Urinary bladder (tissue), 4 donors: ENCODE results near the gene HERPUD1. TPM values are rescaled to one million over a fixed set of nuclear protein-coding genes. Genes with fewer than 3 reads are reported as not detected.
A peak's percentile ranks its signal among the peaks of the same experiment; 100 is the strongest.
"Not testable (repeated sequence)": the region's sequence is repeated elsewhere in the genome, so short reads cannot be mapped to it uniquely, and the experiment has no call there.

Experiments used
- DNase-seq: peaks from one replicate; pipeline ENCODE4 v3.0.0-alpha.2; 2015; ENCODE audit errors: extremely low spot score
- H3K27ac ChIP-seq: one replicate; pipeline ENCODE4 v1.5.1; 2013; ENCODE audit warnings: low read depth, mild to moderate bottlenecking, moderate library complexity
- H3K36me3 ChIP-seq: one replicate; pipeline ENCODE4 v1.6.1; 2013; ENCODE audit warnings: mild to moderate bottlenecking, moderate library complexity; ENCODE audit not compliant: insufficient read depth
- H3K4me1 ChIP-seq: one replicate; pipeline ENCODE4 v1.6.1; 2013; ENCODE audit warnings: mild to moderate bottlenecking, moderate library complexity; ENCODE audit not compliant: insufficient read depth
- H3K4me3 ChIP-seq: one replicate; pipeline ENCODE4 v1.5.1; 2013; ENCODE audit warnings: low read depth, low read length
- WGBS: extraction: QIAGEN DNeasy Blood & Tissue Kit; methylation state at CpG from one replicate; pipeline ENCODE4 v1.1.7; 2013; 5-methylcytosine and 5-hydroxymethylcytosine counted together
- polyA plus RNA-seq: library from polyadenylated mRNA; stranded (reverse); fragments of 200-250 nt; gene quantifications from one replicate; pipeline ENCODE4 v1.2.3, GENCODE V29; 2013
- total RNA-seq: library from RNA; depleted of rRNA; stranded (reverse); fragments of >200 nt; gene quantifications from one replicate; pipeline ENCODE4 v1.2.3, GENCODE V29; 2014
- donor health status: healthy with polysubstance abuse.
- donor health status: healthy.

The HERPUD1 gene, protein sequence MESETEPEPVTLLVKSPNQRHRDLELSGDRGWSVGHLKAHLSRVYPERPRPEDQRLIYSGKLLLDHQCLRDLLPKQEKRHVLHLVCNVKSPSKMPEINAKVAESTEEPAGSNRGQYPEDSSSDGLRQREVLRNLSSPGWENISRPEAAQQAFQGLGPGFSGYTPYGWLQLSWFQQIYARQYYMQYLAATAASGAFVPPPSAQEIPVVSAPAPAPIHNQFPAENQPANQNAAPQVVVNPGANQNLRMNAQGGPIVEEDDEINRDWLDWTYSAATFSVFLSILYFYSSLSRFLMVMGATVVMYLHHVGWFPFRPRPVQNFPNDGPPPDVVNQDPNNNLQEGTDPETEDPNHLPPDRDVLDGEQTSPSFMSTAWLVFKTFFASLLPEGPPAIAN
- total RNA-seq (113 TPM), polyA plus RNA-seq (102 TPM)

DNA sequence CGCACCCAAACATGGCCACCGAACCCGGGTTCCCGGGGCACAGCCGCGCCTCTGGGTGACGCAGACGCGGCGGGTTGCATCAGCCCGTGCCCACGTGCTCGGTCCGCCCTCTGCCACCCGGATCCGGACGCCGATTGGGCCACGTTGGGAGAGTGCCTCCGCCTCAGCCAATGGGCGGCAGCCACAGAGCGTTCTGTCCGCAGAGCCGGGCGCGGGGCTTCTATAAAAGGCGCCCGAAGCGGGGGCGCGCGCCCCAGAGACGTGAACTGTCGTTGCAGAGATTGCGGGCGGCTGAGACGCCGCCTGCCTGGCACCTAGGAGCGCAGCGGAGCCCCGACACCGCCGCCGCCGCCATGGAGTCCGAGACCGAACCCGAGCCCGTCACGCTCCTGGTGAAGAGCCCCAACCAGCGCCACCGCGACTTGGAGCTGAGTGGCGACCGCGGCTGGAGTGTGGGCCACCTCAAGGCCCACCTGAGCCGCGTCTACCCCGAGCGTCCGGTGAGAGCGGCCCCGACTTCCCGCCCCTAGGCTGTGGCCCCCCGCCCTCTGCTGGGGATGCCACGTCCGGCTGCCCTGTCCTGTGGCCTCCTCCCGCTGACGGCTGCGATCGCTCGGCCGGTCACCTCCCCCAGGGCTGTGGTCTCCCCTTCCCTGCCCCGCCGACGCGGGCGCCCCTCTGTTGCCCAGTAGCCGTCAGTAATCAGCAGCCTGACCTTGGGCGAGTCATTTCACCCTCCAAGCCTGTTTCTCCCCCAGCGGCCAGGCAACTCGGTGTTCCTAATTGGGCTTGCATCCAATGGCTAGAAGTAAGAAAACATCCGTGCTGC, at the start of gene HERPUD1:
Gene HERPUD1 (plus strand): TSS at position 251 of the 829 bp plus-strand sequence. CDS start 103 bp downstream, at position 354.
- Histone ChIP-seq H3K36me3 (no peaks in the 10 kb centered on the region), H3K4me3 (peak within 1 kb of the TSS; percentile 88), H3K4me1 (no peaks in the 10 kb centered on the region), H3K27ac (peak within 1 kb of the TSS; percentile 99)
- under 1% methylated on average over 83 of the region's 83 CpGs for WGBS
- peak; percentile 91 for DNase-seq

DNA sequence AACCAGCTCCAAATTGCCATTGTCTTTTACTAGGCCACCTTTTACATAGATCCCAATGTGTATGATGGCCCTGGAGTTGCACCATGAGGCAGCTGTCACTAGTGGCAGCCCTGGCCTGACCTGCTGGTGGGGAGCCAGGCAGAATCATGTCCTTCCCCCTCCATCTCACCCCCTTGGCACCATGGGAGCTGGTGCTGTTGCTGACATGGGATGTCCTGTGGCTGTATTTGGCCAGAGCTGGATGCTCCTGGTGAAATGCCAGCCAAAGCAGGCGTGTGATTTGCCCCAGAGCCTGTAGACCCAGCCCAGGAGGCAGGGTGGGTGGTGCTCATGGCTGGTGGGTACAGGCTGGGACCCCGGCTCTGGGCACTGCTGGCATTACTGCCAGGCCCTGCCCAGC, 48.4 kb upstream of the HERPUD1 start:
- WGBS: 85% methylated on average over 2 of the region's 2 CpGs
- no peak for DNase-seq
- no peak overlapping the region for H3K4me3 ChIP-seq

DNA sequence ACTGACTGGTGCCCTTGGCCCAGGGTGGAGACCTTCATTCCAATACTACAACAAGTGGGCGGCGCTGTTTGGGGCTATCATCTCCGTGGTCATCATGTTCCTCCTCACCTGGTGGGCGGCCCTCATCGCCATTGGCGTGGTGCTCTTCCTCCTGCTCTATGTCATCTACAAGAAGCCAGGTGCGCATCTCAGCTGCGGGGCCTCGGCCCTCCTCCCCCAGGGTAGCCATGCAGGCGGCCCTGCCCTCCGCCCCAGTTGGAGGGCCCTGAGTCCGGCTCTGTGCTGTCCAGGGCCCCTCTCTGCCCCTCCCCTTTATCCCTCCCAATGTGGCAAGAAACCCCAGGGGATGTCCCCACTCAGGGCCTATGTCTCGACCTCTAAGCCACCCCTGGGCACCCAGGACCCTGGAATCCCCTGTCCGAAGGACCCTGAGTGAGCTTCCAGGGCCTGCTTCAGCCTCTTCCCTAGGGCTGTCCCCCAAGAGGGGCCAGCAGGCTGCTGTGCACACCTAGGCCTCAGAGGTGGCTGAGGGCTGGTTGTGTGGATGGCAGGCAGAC, 47.8 kb upstream of the HERPUD1 start:
- no peaks in the 10 kb centered on the region for H3K36me3 ChIP-seq
- H3K27ac ChIP-seq: no peak overlapping the region
- no peaks in the 10 kb centered on the region for H3K4me1 ChIP-seq
- no peak for DNase-seq
- H3K4me3 ChIP-seq: no peak overlapping the region
- WGBS: 95% methylated on average over 14 of the region's 14 CpGs

More for the DNA sequence above, 48.4 kb upstream of the HERPUD1 start:
- no peak overlapping the region for H3K27ac ChIP-seq
- no peaks in the 10 kb centered on the region for H3K4me1 ChIP-seq
- H3K36me3 ChIP-seq: no peaks in the 10 kb centered on the region

DNA sequence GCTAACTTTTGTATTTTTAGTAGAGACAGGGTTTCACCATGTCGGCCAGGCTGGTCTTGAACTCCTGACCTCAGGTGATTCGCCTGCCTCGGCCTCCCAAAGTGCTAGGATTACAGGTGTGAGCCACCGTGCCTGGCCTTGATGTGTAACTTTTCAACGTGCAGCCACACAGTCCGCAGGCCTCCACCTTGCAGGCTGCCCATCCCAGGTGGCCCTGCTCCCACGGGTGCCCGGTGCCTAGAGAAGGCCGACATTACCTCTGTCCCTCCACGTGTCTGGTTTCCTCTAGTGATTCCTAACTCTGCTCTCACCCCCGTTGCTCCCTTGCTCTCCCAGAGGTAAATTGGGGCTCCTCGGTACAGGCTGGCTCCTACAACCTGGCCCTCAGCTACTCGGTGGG, 47.0 kb upstream of the HERPUD1 start:
- H3K4me3 ChIP-seq, H3K4me1 ChIP-seq, H3K36me3 ChIP-seq, H3K27ac ChIP-seq, DNase-seq: not testable (repeated sequence)
- 95% methylated on average over 13 of the region's 13 CpGs for WGBS

DNA sequence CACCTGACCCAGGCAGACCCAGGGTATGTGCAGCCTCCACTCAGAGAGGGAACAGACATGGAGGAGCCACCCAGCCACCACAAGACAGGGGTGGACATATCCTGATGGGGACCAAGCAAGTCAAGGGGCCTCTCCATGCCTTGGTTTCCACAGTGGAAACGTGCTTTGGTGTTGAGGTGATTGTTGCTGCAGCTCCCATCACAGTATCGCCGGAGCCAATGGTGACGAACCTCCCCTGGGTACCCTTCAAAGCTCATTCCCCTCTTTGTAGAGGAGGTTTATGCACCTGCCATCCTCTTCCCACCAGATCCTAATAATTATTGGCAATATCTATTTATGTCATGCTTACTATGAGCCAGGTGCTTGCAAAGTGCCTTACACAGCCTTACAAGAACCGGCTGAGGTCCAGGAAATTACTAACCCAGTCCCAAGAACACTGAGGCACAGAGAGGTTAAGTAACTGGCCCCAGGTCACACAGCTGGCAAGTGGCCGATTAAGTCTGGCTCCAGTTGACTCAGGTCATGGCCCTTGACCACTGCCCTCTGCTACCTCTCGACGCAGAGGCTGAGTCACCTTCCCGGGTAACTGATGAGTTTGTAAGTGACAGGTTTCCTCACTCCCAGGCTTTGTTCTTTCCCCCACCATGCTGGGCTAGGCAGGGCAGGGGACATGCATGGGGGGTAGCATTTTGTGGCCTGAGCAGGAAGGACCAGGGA, 46.3 kb upstream of the HERPUD1 start:
- no peak for DNase-seq
- WGBS: 90% methylated on average over 9 of the region's 9 CpGs
- Histone ChIP-seq H3K4me3 (no peak overlapping the region), H3K4me1 (no peaks in the 10 kb centered on the region), H3K36me3 (no peaks in the 10 kb centered on the region), H3K27ac (no peak overlapping the region)

DNA sequence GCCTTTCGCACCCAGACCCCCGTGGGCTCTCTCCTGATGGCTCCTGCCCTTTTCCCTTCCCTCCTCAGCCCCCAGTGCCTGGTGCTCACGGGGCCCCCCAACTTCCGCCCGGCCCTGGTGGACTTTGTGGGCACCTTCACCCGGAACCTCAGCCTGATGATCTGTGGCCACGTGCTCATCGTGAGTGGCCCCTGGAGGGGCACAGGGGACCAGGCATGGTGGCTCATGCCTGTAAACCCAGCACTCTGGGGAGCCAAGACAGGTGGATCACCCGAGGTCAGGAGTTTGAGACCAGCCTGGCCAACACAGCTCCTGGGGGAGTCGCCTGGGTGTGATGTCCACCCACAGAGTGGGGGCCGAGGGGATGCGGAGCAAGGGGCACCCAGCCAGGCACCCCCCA, 45.6 kb upstream of the HERPUD1 start:
- no peaks in the 10 kb centered on the region for H3K4me1 ChIP-seq
- WGBS: 92% methylated on average over 12 of the region's 12 CpGs
- H3K36me3 ChIP-seq: no peaks in the 10 kb centered on the region

DNA sequence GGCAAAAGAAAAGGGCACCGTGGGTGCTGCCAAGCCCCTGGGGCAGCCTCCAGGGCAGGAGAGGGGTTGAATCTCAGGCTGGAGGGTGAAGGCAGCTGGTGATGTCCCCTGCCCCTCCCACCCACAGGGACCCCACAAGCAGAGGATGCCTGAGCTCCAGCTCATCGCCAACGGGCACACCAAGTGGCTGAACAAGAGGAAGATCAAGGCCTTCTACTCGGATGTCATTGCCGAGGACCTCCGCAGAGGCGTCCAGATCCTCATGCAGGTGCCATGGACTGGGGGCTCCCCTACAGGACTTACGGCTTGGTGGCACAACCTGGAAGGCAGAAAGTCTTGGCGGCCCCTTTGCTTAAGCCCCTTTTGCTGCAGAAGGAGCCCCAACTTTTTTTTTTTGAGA, 45.1 kb upstream of the HERPUD1 start:
- H3K27ac ChIP-seq: no peak overlapping the region
- no peak overlapping the region for H3K4me3 ChIP-seq
- H3K4me1 ChIP-seq: no peaks in the 10 kb centered on the region
- H3K36me3 ChIP-seq: no peaks in the 10 kb centered on the region
- no peak for DNase-seq
- WGBS: 82% methylated on average over 9 of the region's 9 CpGs

More for the DNA sequence above, 45.6 kb upstream of the HERPUD1 start:
- H3K4me3 ChIP-seq: no peak overlapping the region
- no peak overlapping the region for H3K27ac ChIP-seq
- no peak for DNase-seq

DNA sequence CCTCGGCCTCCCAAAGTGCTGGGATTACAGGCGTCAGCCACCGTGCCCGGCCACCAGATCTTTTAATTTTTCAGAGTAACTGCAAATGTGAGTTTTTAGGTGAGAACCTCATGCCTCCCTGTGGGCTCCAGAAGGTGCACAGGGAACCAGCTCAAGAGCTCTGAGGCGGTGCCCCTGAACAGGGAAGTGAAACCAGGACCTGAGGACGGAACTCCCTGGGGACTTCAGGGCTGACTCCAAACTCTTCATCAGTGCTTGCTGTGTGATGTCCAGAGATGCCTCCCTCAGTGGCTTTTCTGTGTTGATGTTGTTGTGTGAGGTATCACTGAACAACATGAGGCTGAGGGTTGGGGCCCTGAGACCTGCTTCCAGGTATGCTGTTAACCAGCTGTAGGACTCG, 43.1 kb upstream of the HERPUD1 start:
- Histone ChIP-seq H3K4me3 (no peak overlapping the region), H3K36me3 (no peaks in the 10 kb centered on the region), H3K4me1 (no peaks in the 10 kb centered on the region), H3K27ac (no peak overlapping the region)
- DNase-seq: no peak
- WGBS: 89% methylated on average over 7 of the region's 7 CpGs

DNA sequence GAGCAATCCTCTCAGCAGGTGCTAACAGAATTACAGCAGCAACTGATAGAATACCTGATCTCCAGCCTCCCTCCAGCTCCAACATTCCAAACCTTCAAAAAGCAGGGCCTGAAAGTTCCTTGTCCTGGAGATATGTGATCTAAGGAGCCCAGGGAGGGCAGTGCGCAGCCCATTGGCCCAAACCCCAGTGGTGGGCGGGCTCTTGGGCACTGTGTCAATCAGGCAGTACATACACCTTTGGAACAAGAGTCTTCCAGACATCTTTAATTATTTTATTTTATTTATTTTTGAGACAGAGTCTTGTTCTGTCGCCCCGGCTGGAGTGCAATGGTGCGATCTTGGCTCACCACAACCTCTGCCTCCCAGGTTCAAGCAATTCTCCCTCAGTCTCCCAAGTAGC, 42.7 kb upstream of the HERPUD1 start:
- H3K4me1 ChIP-seq: no peaks in the 10 kb centered on the region
- no peak overlapping the region for H3K4me3 ChIP-seq
- no peaks in the 10 kb centered on the region for H3K36me3 ChIP-seq
- no peak for DNase-seq
- H3K27ac ChIP-seq: no peak overlapping the region
- 91% methylated on average over 5 of the region's 5 CpGs for WGBS

DNA sequence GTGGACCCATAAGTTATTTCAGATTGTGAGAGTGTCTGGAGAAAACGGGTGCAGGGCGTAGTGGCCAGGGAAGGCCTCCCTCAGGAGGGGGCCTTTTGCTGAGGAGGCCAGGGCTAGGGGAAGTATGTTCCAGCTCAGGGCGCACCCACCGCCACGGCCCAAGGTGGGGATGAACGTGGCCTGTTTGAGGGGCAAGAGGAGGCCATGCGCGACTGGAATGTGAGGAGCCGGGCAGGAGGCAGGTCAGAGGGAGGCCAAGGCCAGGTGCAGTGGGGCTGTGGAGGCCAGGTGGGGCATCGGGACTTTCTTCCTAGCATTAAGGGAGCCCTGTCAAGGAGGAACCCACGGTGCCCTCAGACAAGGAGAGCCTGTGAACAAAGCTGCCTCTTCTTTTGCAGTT, 40.3 kb upstream of the HERPUD1 start:
- no peak overlapping the region for H3K4me3 ChIP-seq
- no peak for DNase-seq
- no peaks in the 10 kb centered on the region for H3K4me1 ChIP-seq
- no peak overlapping the region for H3K27ac ChIP-seq
- no peaks in the 10 kb centered on the region for H3K36me3 ChIP-seq
- 79% methylated on average over 11 of the region's 11 CpGs for WGBS

DNA sequence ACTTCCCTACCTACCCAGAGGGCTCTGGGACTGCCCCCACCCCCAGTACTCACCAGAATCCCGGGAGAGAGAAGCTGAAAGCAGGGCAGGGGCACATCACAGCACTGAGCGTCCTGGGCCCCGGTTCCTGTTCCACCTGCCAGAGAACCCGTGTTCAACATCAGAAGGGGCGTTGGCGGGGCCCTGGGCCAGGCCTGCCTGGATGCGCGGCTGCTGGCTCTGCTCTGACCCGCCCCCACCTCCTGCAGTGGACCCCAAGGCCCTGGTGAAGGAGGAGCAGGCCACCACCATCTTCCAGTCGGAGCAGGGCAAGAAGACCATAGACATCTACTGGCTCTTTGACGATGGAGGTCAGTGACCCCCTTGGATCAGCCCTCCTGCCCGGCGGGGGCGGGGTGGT, 39.2 kb upstream of the HERPUD1 start:
- no peak for DNase-seq
- 83% methylated on average over 14 of the region's 14 CpGs for WGBS
- no peaks in the 10 kb centered on the region for H3K36me3 ChIP-seq

DNA sequence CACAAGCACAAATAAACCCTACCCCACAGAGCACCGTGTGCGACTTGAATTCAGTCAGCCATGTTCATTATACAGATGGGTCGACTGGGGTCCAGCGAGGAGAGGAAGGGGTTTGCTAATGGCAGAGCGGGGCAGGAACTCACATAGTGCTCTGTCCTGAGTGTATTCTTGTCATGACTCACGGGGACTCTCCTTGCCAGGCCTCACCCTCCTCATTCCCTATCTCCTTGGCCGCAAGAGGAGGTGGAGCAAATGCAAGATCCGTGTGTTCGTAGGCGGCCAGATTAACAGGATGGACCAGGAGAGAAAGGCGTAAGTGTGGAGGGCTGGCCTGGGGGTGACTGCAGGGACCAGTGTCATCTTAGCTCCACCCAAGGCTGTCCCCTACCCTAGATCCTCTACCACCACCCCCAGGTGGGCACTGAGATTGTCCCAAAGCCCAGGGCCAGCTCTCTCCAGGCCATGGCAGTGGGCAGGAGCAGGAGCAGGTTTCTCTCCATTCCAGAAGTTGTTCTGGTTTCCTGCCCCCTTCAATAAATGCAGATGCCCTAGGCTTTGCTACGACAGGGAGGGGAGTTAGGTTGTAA, 37.5 kb upstream of the HERPUD1 start:
- 84% methylated on average over 12 of the region's 12 CpGs for WGBS
- no peak overlapping the region for H3K4me3 ChIP-seq
- no peaks in the 10 kb centered on the region for H3K4me1 ChIP-seq
- H3K27ac ChIP-seq: no peak overlapping the region
- no peaks in the 10 kb centered on the region for H3K36me3 ChIP-seq
- no peak for DNase-seq

More for the DNA sequence above, 39.2 kb upstream of the HERPUD1 start:
- H3K4me1 ChIP-seq: no peaks in the 10 kb centered on the region
- H3K27ac ChIP-seq: no peak overlapping the region
- no peak overlapping the region for H3K4me3 ChIP-seq

DNA sequence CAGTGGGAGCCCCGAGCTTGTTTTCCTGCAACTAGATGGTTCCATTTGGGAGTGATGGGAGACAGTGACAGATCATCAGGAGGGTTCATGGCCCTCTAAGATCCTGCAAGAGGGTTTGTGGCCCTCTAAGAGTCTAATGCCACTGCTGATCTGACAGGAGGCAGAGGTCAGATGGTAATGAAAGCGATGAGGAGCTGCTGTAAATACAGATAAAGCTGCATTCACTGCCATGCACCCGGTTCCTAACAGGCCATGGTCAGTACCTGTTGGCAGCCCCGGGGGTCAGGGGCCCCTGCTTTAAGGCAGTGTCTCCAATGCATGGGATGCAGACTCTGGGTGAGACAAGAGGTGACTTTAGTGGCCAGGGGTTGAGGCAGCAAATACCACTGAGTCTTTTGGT, 36.1 kb upstream of the HERPUD1 start:
- no peaks in the 10 kb centered on the region for H3K36me3 ChIP-seq
- no peaks in the 10 kb centered on the region for H3K4me1 ChIP-seq
- 73% methylated on average over 4 of the region's 4 CpGs for WGBS
- H3K4me3 ChIP-seq: no peak overlapping the region
- H3K27ac ChIP-seq: no peak overlapping the region
- no peak for DNase-seq
